ENCODE measurements around the gene MRPL24. TPM values are rescaled to one million over a fixed set of nuclear protein-coding genes. Genes with fewer than 3 reads are reported as not detected.
"Not testable (repeated sequence)": the region's sequence is repeated elsewhere in the genome, so short reads cannot be mapped to it uniquely, and the experiment has no call there.

MRPL24 gene
- total RNA-seq, 1 donor from 2014 or later: 25.1 TPM

GRCh38 chr1:156767101-156767878 lies 26.4 kb upstream of the MRPL24 start, which contains the start of gene PRCC:
Gene PRCC (plus strand): TSS chr1:156767535. CDS start chr1:156767772, 237 bp downstream.
- TF ChIP-seq, protein P1, sequence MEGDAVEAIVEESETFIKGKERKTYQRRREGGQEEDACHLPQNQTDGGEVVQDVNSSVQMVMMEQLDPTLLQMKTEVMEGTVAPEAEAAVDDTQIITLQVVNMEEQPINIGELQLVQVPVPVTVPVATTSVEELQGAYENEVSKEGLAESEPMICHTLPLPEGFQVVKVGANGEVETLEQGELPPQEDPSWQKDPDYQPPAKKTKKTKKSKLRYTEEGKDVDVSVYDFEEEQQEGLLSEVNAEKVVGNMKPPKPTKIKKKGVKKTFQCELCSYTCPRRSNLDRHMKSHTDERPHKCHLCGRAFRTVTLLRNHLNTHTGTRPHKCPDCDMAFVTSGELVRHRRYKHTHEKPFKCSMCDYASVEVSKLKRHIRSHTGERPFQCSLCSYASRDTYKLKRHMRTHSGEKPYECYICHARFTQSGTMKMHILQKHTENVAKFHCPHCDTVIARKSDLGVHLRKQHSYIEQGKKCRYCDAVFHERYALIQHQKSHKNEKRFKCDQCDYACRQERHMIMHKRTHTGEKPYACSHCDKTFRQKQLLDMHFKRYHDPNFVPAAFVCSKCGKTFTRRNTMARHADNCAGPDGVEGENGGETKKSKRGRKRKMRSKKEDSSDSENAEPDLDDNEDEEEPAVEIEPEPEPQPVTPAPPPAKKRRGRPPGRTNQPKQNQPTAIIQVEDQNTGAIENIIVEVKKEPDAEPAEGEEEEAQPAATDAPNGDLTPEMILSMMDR (IDR thresholded peaks at IDR 0.05; ENCODE audit: partially characterized antibody, unreplicated experiment): no peak
- Mint-ChIP-seq H3K36me3 (ENCODE audit: unreplicated experiment) (no peaks in the 10 kb centered on the region), H3K4me1 (ENCODE audit: low read depth, unreplicated experiment) (peaks cover 21% of the 10 kb centered on the region), H3K9me3 (ENCODE audit: unreplicated experiment) (peaks cover 4% of the 10 kb centered on the region), H3K27me3 (ENCODE audit: unreplicated experiment) (peaks cover 6% of the 10 kb centered on the region), H3K27ac (ENCODE audit: unreplicated experiment) (peak within 1 kb of the TSS; percentile 82), H3K4me3 (ENCODE audit: unreplicated experiment) (no peak within 1 kb of the TSS)
- peak; percentile 94 for DNase-seq

DNA sequence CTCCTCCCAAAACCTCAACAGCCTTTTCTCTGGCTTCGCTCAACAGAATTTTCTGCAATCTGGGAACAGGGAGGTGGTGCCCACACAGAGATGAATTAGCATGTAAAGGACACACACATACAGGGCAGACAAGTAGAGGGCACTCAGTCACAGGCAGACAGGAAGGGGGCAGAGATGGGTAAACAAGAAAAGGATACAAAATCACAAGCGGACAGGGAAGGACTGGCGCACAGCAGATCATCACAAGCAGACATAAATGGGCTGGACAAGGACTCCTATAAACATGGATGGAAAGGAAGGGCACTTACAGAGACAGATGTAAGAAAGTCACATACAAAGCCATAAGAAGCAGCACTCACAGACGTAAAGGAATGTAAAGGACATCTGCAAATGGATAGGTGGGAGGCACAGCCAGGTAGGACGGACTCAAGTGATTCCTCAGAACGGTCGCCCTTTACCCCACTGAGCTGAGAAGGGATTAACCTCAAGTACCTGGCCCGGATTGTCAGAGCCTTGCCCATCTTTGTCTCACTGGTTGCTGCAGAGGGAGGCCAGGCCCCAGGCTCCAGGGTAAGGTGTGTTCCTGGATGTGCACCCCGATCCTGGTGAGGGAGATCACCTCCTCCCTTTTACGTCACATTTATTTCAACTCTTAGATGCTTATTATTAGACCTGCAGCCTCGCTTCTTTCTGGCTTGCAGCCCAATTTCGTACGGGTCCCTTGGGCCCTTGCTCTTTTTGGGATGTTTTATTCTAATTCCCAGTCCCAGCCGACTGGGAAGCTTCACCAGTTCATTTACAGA lies 25.6 kb upstream of the MRPL24 start:
- TF ChIP-seq, protein P1 (IDR thresholded peaks at IDR 0.05; ENCODE audit: partially characterized antibody, unreplicated experiment): no peak
- Mint-ChIP-seq H3K9me3 (ENCODE audit: unreplicated experiment) (peaks cover 4% of the 10 kb centered on the region), H3K4me3 (ENCODE audit: unreplicated experiment) (no peak overlapping the region), H3K27me3 (ENCODE audit: unreplicated experiment) (peaks cover 6% of the 10 kb centered on the region), H3K27ac (ENCODE audit: unreplicated experiment) (no peak overlapping the region), H3K4me1 (ENCODE audit: low read depth, unreplicated experiment) (peaks cover 19% of the 10 kb centered on the region), H3K36me3 (ENCODE audit: unreplicated experiment) (no peaks in the 10 kb centered on the region)
- DNase-seq: no peak

GRCh38 chr1:156765666-156766065 lies 24.8 kb upstream of the MRPL24 start:
- DNase-seq: no peak
- TF ChIP-seq, protein P1 (IDR thresholded peaks at IDR 0.05; ENCODE audit: partially characterized antibody, unreplicated experiment): no peak
- H3K36me3 Mint-ChIP-seq (ENCODE audit: unreplicated experiment): no peaks in the 10 kb centered on the region
- H3K4me1 Mint-ChIP-seq (ENCODE audit: low read depth, unreplicated experiment): peaks cover 15% of the 10 kb centered on the region
- peaks cover 6% of the 10 kb centered on the region for H3K27me3 Mint-ChIP-seq (ENCODE audit: unreplicated experiment)
- H3K27ac Mint-ChIP-seq (ENCODE audit: unreplicated experiment): no peak overlapping the region
- H3K9me3 Mint-ChIP-seq (ENCODE audit: unreplicated experiment): no peaks in the 10 kb centered on the region
- no peak overlapping the region for H3K4me3 Mint-ChIP-seq (ENCODE audit: unreplicated experiment)

DNA sequence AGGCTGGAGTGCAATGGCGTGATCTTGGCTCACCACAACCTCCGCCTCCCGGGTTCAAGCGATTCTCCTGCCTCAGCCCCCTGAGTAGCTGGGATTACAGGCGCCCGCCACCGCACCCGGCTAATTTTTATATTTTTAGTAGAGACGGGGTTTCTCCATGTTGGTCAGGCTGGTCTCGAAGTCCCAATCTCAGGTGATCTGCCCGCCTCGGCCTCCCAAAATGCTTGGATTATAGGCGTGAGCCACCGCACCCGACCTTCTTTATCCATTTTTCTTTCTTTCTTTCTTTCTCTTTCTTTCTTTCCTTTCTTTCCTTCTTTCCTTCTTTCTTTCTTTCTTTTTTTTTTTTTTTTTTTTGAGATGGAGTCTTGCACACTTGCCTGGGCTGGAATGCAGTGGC lies 24.2 kb upstream of the MRPL24 start:
- not testable (repeated sequence) for H3K4me3 Mint-ChIP-seq (ENCODE audit: unreplicated experiment); H3K27me3 Mint-ChIP-seq (ENCODE audit: unreplicated experiment); H3K9me3 Mint-ChIP-seq (ENCODE audit: unreplicated experiment); DNase-seq; H3K36me3 Mint-ChIP-seq (ENCODE audit: unreplicated experiment); H3K27ac Mint-ChIP-seq (ENCODE audit: unreplicated experiment)
- H3K4me1 Mint-ChIP-seq (ENCODE audit: low read depth, unreplicated experiment): peaks cover 19% of the 10 kb centered on the region

- H3K4me3 Mint-ChIP-seq (ENCODE audit: unreplicated experiment): peak overlapping the region; percentile 2
- H3K4me1 Mint-ChIP-seq (ENCODE audit: low read depth, unreplicated experiment): peaks cover 14% of the 10 kb centered on the region
- peak overlapping the region; percentile 93 for H3K27ac Mint-ChIP-seq (ENCODE audit: unreplicated experiment)
- peaks cover 4% of the 10 kb centered on the region for H3K9me3 Mint-ChIP-seq (ENCODE audit: unreplicated experiment)
- TF ChIP-seq, protein P1 (IDR thresholded peaks at IDR 0.05; ENCODE audit: partially characterized antibody, unreplicated experiment): no peak
- H3K27me3 Mint-ChIP-seq (ENCODE audit: unreplicated experiment): peaks cover 3% of the 10 kb centered on the region
- H3K36me3 Mint-ChIP-seq (ENCODE audit: unreplicated experiment): no peaks in the 10 kb centered on the region
- no peak for DNase-seq
These were observed 19.9 kb upstream of the MRPL24 start for GRCh38 chr1:156760796-156761104.

All from glutamatergic neuron (in vitro differentiated cells).